ENCODE measurements around the gene WFDC5. TPM values are rescaled to one million over a fixed set of nuclear protein-coding genes. Genes with fewer than 3 reads are reported as not detected.

The WFDC5 gene
- total and polyA plus RNA-seq, 4 donors = not detected

- TF ChIP-seq REST (IDR thresholded peaks at IDR 0.05) (no peak), EGR1 (IDR thresholded peaks at IDR 0.05; ENCODE audit: low read depth in 2 of 2) (no peak), ATF3 (IDR thresholded peaks at IDR 0.05) (no peak)
Observed at GRCh38 chr20:45069261-45069660, 45.7 kb downstream of the WFDC5 start (continued).

- no peak for TF ChIP-seq MAX (IDR thresholded peaks at IDR 0.05)
- TF ChIP-seq ZBTB33 (IDR thresholded peaks at IDR 0.05) = no peak
- no peak for TF ChIP-seq REST (IDR thresholded peaks at IDR 0.05)
- no peak for TF ChIP-seq HNF4G (IDR thresholded peaks at IDR 0.05)
- TF ChIP-seq CTCF (IDR thresholded peaks at IDR 0.05; ENCODE audit: low read depth, low read length, missing input control) = no peak
- WGBS = 92% methylated on average over 2 of the region's 2 CpGs
Observed at GRCh38 chr20:45067558-45067957, 47.4 kb downstream of the WFDC5 start.

More at GRCh38 chr20:45067558-45067957, 47.4 kb downstream of the WFDC5 start:
- no peaks in the 10 kb centered on the region for H3K4me1 ChIP-seq (ENCODE audit: control insufficient read depth in 4 of 4, insufficient read depth in 4 of 4, low read length in 3 of 4)
- DNase-seq (ENCODE audit: low spot score) = no peak
- no peak overlapping the region for H3K4me3 ChIP-seq (ENCODE audit: low read depth in 1 of 3, low read length in 3 of 3)
- H3K27ac ChIP-seq (ENCODE audit: low read depth in 1 of 2, low read length in 2 of 2) = no peak overlapping the region
- no peaks in the 10 kb centered on the region for H3K27me3 ChIP-seq (ENCODE audit: control insufficient read depth in 4 of 4, insufficient read depth in 4 of 4, low read length in 3 of 4)
- no peaks in the 10 kb centered on the region for H3K36me3 ChIP-seq (ENCODE audit: control insufficient read depth in 4 of 4, insufficient read depth in 3 of 4, low read depth in 1 of 4, low read length in 3 of 4)
- no peaks in the 10 kb centered on the region for H3K9me3 ChIP-seq (ENCODE audit: control insufficient read depth in 4 of 4, low read length in 3 of 4)
- H3K9ac ChIP-seq (ENCODE audit: low read depth in 1 of 2, low read length in 2 of 2) = no peak overlapping the region
